Measurements from ENCODE around the gene TRDN.

- TF ChIP-seq, protein P1, sequence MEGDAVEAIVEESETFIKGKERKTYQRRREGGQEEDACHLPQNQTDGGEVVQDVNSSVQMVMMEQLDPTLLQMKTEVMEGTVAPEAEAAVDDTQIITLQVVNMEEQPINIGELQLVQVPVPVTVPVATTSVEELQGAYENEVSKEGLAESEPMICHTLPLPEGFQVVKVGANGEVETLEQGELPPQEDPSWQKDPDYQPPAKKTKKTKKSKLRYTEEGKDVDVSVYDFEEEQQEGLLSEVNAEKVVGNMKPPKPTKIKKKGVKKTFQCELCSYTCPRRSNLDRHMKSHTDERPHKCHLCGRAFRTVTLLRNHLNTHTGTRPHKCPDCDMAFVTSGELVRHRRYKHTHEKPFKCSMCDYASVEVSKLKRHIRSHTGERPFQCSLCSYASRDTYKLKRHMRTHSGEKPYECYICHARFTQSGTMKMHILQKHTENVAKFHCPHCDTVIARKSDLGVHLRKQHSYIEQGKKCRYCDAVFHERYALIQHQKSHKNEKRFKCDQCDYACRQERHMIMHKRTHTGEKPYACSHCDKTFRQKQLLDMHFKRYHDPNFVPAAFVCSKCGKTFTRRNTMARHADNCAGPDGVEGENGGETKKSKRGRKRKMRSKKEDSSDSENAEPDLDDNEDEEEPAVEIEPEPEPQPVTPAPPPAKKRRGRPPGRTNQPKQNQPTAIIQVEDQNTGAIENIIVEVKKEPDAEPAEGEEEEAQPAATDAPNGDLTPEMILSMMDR (IDR thresholded peaks at IDR 0.05; ENCODE audit: borderline replicate concordance, extremely low read depth, low read length, poor library complexity, severe bottlenecking), result no peak
- no peak for TF ChIP-seq EZH2 (IDR thresholded peaks at IDR 0.05; ENCODE audit: borderline replicate concordance, low read depth, low read length, severe bottlenecking)
Observed at GRCh38 chr6:123541462-123541861, 95.3 kb downstream of the TRDN start.
